Epithelial cell of proximal tubule (primary cell): ENCODE data around the gene MSRB1. TPM values are rescaled to one million over a fixed set of nuclear protein-coding genes. Genes with fewer than 3 reads are reported as not detected.

Source experiments
- DNase-seq: peaks from one replicate; pipeline ENCODE4 v3.0.0-alpha.2; 2011; ENCODE audit warnings: low read depth
- H3K4me3 ChIP-seq: 2 replicates; pipeline ENCODE4 v1.5.1; 2011; ENCODE audit warnings: low read depth, mild to moderate bottlenecking, low read length
- CTCF ChIP-seq: conservative IDR thresholded peaks from 2 replicates; pipeline ENCODE4 v1.5.1; 2012; ENCODE audit warnings: low read depth, mild to moderate bottlenecking, low read length
- total RNA-seq: library from RNA; depleted of rRNA; stranded (reverse); fragments of >200 nt; gene quantifications from 2 replicates; pipeline ENCODE4 v1.2.3, GENCODE V29; 2015

The MSRB1 gene
- total RNA-seq, 1 donor from 2014 or later: 8.6 TPM

GRCh38 chr16:1982991-1983543, 40.1 kb upstream of the MSRB1 start:
- H3K4me3 ChIP-seq: peak overlapping the region; percentile 77
- no peak for TF ChIP-seq CTCF
- no peak for DNase-seq

- H3K4me3 ChIP-seq: no peak overlapping the region
- TF ChIP-seq CTCF: no peak
- no peak for DNase-seq
Observed at GRCh38 chr16:1982013-1982433, 39.0 kb upstream of the MSRB1 start.

- no peak within 1 kb of the TSS for H3K4me3 ChIP-seq
- no peak for TF ChIP-seq CTCF
- no peak for DNase-seq
Observed at GRCh38 chr16:1981398-1981836, 38.4 kb upstream of the MSRB1 start, which contains the start of gene NOXO1. NOXO1 (minus strand) TSS chr16:1981469; CDS start chr16:1981179, 290 bp downstream.

GRCh38 chr16:1980770-1981087, 37.7 kb upstream of the MSRB1 start:
- no peak for TF ChIP-seq CTCF
- H3K4me3 ChIP-seq: no peak overlapping the region
- no peak for DNase-seq

GRCh38 chr16:1980030-1980769, 37.2 kb upstream of the MSRB1 start:
- H3K4me3 ChIP-seq: no peak overlapping the region
- no peak for TF ChIP-seq CTCF
- no peak for DNase-seq

- TF ChIP-seq CTCF: no peak
- no peak overlapping the region for H3K4me3 ChIP-seq
- no peak for DNase-seq
Observed at GRCh38 chr16:1979271-1980029, 36.5 kb upstream of the MSRB1 start.
